ENCODE data around the gene ARL5A. TPM values are rescaled to one million over a fixed set of nuclear protein-coding genes. Genes with fewer than 3 reads are reported as not detected.

The ARL5A gene
- polyA plus RNA-seq, 3 donors = 21.3 to 85.8 (median 74.5) TPM

DNA sequence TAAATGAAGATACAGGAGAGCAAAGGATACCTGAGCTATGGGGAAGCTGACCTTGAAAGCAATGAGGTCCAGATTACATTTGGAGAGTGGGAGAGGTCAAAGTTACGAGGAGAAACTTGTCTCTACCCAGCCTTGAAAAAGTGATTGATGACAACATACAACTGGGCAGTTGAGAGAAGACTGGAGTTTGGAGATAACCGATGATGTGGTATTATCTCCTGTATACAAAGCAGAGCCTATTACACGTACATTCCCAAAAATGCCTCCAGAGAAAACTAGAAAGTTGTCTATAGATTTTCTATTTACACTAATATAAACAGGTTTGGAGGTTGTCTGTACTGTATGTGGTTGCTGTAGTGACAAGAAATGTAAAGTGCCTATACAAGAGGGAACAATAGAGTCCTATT lies 28.3 kb downstream of the ARL5A start:
- Histone ChIP-seq H3K4me1 (ENCODE audit: control insufficient read depth in 1 of 2, insufficient read depth in 2 of 2, low read length in 2 of 2) (no peaks in the 10 kb centered on the region), H3K36me3 (replicated peaks in 1 of 2; ENCODE audit: control insufficient read depth in 1 of 2, insufficient read depth in 2 of 2, low read length in 2 of 2) (peaks cover 36 to 85% of the 10 kb centered on the region in 2 donors), H4K20me1 (ENCODE audit: insufficient read depth, low read length) (no peaks in the 10 kb centered on the region), H3K9me3 (replicated peaks in 1 of 2; ENCODE audit: control insufficient read depth in 1 of 2, insufficient read depth in 1 of 2, low read length in 2 of 2) (no peaks in the 10 kb centered on the region), H3K9ac (ENCODE audit: insufficient read depth, low read length, poor library complexity, severe bottlenecking) (no peak overlapping the region), H3K79me2 (ENCODE audit: insufficient read depth, low read length) (no peaks in the 10 kb centered on the region), H3K27ac (ENCODE audit: low read depth in 1 of 2, low read length in 2 of 2) (no peak overlapping the region), H2AFZ (ENCODE audit: insufficient read depth, low read depth, low read length, poor library complexity, severe bottlenecking) (no peak overlapping the region), H3K27me3 (ENCODE audit: control insufficient read depth in 2 of 2, insufficient read depth in 2 of 2, low read length in 2 of 2) (no peaks in the 10 kb centered on the region), H3K4me3 (replicated peaks in 1 of 3; ENCODE audit: low read depth in 2 of 3, low read length in 3 of 3) (no peak overlapping the region), H3K4me2 (replicated peaks; ENCODE audit: extremely low read depth, low read length, poor library complexity, severe bottlenecking) (no peak overlapping the region)
- peaks cover 55 to 58% of the 10 kb centered on the region in 2 donors for H3K36me3 Mint-ChIP-seq
- H3K27me3 Mint-ChIP-seq (ENCODE audit: low read depth in 3 of 3) = no peaks in the 10 kb centered on the region
- no peak overlapping the region for H3K4me3 Mint-ChIP-seq
- TF ChIP-seq CTCF (IDR thresholded peaks at IDR 0.05) = no peak
- WGBS (ENCODE audit: insufficient coverage) = no CpG with 5 or more reads among the region's 3 CpGs
- intact Hi-C loops (cut with micrococcal nuclease) = no loop called here
- no peaks in the 10 kb centered on the region for H3K9me3 Mint-ChIP-seq
- no peak for DNase-seq
- H3K4me1 Mint-ChIP-seq = no peaks in the 10 kb centered on the region
- no peak overlapping the region for H3K27ac Mint-ChIP-seq

DNA sequence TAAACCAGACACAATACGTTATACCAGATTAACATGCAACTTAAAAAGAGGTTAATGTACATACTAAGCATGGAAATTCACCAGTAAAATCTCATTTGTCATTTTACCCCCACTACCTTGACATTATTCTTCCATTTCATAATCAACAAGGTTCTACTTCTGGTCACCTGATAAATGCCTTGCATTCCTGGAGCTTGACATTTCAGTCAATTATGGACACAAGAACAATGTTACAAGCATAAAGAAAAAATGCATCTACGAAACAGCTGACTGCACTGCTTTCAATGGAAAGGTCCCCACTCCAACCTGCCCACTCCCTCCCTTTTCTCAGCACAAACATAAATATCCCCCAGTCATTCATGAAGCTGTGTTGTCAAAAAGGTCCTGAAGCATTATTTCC lies 31.4 kb downstream of the ARL5A start:
- WGBS (ENCODE audit: insufficient coverage) = 100% methylated on average over 1 of the region's 2 CpGs
- Mint-ChIP-seq H3K36me3 (peaks cover 46% of the 10 kb centered on the region in 2 donors), H3K4me3 (no peak overlapping the region), H3K27me3 (ENCODE audit: low read depth in 3 of 3) (no peaks in the 10 kb centered on the region), H3K9me3 (peaks cover 0 to 3% (median 0%) of the 10 kb centered on the region in 7 donors), H3K27ac (peak overlapping the region in 3 of 7 donors; percentile 19 to 32 (median 20)), H3K4me1 (no peaks in the 10 kb centered on the region)
- DNase-seq = no peak
- H3K79me2 ChIP-seq (ENCODE audit: insufficient read depth, low read length) = no peaks in the 10 kb centered on the region
- intact Hi-C loops (cut with micrococcal nuclease) = no loop called here
- no peaks in the 10 kb centered on the region for H4K20me1 ChIP-seq (ENCODE audit: insufficient read depth, low read length)
- H2AFZ ChIP-seq (ENCODE audit: insufficient read depth, low read depth, low read length, poor library complexity, severe bottlenecking) = no peak overlapping the region
- no peaks in the 10 kb centered on the region for H3K27me3 ChIP-seq (ENCODE audit: control insufficient read depth in 2 of 2, insufficient read depth in 2 of 2, low read length in 2 of 2)
- H3K4me3 ChIP-seq (replicated peaks in 1 of 3; ENCODE audit: low read depth in 2 of 3, low read length in 3 of 3) = no peak overlapping the region
- H3K9me3 ChIP-seq (replicated peaks in 1 of 2; ENCODE audit: control insufficient read depth in 1 of 2, insufficient read depth in 1 of 2, low read length in 2 of 2) = no peaks in the 10 kb centered on the region
- H3K4me1 ChIP-seq (ENCODE audit: control insufficient read depth in 1 of 2, insufficient read depth in 2 of 2, low read length in 2 of 2) = no peaks in the 10 kb centered on the region
- H3K4me2 ChIP-seq (replicated peaks; ENCODE audit: extremely low read depth, low read length, poor library complexity, severe bottlenecking) = no peak overlapping the region
- H3K36me3 ChIP-seq (replicated peaks in 1 of 2; ENCODE audit: control insufficient read depth in 1 of 2, insufficient read depth in 2 of 2, low read length in 2 of 2) = peaks cover 15 to 80% of the 10 kb centered on the region in 2 donors
- no peak for TF ChIP-seq CTCF (IDR thresholded peaks at IDR 0.05)
- H3K9ac ChIP-seq (ENCODE audit: insufficient read depth, low read length, poor library complexity, severe bottlenecking) = no peak overlapping the region
- no peak overlapping the region for H3K27ac ChIP-seq (ENCODE audit: low read depth in 1 of 2, low read length in 2 of 2)

All from CD14-positive monocyte (primary cell).